Loucy (cell line): ENCODE data around the gene PMCH.

Experiments
- CTCF ChIP-seq: fragments of 200-600 bp; sonication (generic); conservative IDR thresholded peaks from 2 replicates; pipeline ENCODE4 v1.5.1; 2014; ENCODE audit warnings: mild to moderate bottlenecking, antibody characterized with exemption, low read length
- EZH2phosphoT487 ChIP-seq: fragments of 200-600 bp; IDR thresholded peaks from 2 replicates; pipeline ENCODE4 v1.6.1; 2018; ENCODE audit warnings: antibody characterized with exemption, mild to moderate bottlenecking, moderate library complexity, borderline replicate concordance

GRCh38 chr12:102182635-102183034 lies 15.0 kb downstream of the PMCH start:
- TF ChIP-seq CTCF (no peak), EZH2phosphoT487 (no peak)
